PC-9 (cell line): ENCODE data around the gene ARID2. TPM values are rescaled to one million over a fixed set of nuclear protein-coding genes. Genes with fewer than 3 reads are reported as not detected.

Experiments used
- Bru-seq: library from RNA; stranded (reverse); fragments of 400-500 nt; gene quantifications from one replicate; lab custom pipeline; 2021; lab: Mats Ljungman, UMichigan
- BruChase-seq, 2 experiments: library from RNA; stranded (reverse); fragments of 400-500 nt; gene quantifications; one replicate each; lab custom pipeline; 2021; lab: Mats Ljungman, UMichigan
- BruUV-seq: library from RNA; stranded (reverse); fragments of 400-500 nt; replicated peaks from 2 replicates; lab custom pipeline; 2021; lab: Mats Ljungman, UMichigan
- CTCF ChIA-PET: fragments of 300-600 bp; sonication (Branson Sonifier 250); formaldehyde crosslinking; loops from one replicate; lab custom pipeline; 2022; ENCODE audit warnings: antibody characterized with exemption; lab: Charles Lee
- POLR2A ChIA-PET: fragments of 300-600 bp; sonication (Branson Sonifier 250); formaldehyde crosslinking; loops from one replicate; lab custom pipeline; 2022; ENCODE audit warnings: antibody characterized with exemption; ENCODE audit not compliant: unreplicated experiment; lab: Charles Lee
- DNase-seq, 2 experiments: peaks; one replicate each; pipeline versions ENCODE4 v3.0.0 to v3.0.0-alpha.2; 2015 to 2022; ENCODE audit warnings: mixed read lengths in 1 of 2
- H2AFZ ChIP-seq: fragments of 200-600 bp; sonication (generic); 2 replicates; pipeline ENCODE4 v1.8.1; 2017; ENCODE audit warnings: antibody characterized with exemption
- H3F3A ChIP-seq: fragments of 200-600 bp; sonication (generic); 2 replicates; pipeline ENCODE4 v1.8.1; 2017; ENCODE audit warnings: antibody characterized with exemption, mild to moderate bottlenecking, low read depth; ENCODE audit not compliant: insufficient read depth
- H3K27ac ChIP-seq: fragments of 200-600 bp; sonication (generic); 2 replicates; pipeline ENCODE4 v1.6.1; 2016; ENCODE audit warnings: mixed run types
- H3K27me3 ChIP-seq: fragments of 200-600 bp; sonication (generic); 2 replicates; pipeline ENCODE4 v1.6.1; 2016; ENCODE audit warnings: low read depth, mixed run types; ENCODE audit not compliant: insufficient read depth
- H3K36me3 ChIP-seq: fragments of 200-600 bp; sonication (generic); 2 replicates; pipeline ENCODE4 v1.6.1; 2016; ENCODE audit warnings: low read depth, mixed run types
- H3K4me1 ChIP-seq: fragments of 200-600 bp; sonication (generic); replicated peaks from 2 replicates; pipeline ENCODE4 v1.6.1; 2016; ENCODE audit warnings: mixed run types; ENCODE audit not compliant: insufficient read depth
- H3K4me2 ChIP-seq: fragments of 200-600 bp; sonication (generic); 2 replicates; pipeline ENCODE4 v1.6.1; 2017; ENCODE audit warnings: mixed run types
- H3K4me3 ChIP-seq: fragments of 200-600 bp; sonication (generic); 2 replicates; pipeline ENCODE4 v1.6.1; 2016; ENCODE audit warnings: mixed run types
- H3K79me2 ChIP-seq: fragments of 200-600 bp; sonication (generic); 2 replicates; pipeline ENCODE4 v1.6.1; 2017; ENCODE audit warnings: low read depth, mixed run types
- H3K9me2 ChIP-seq: fragments of 200-600 bp; sonication (generic); 2 replicates; pipeline ENCODE4 v1.8.1; 2017; ENCODE audit warnings: mild to moderate bottlenecking; ENCODE audit not compliant: insufficient read depth
- H3K9me3 ChIP-seq: fragments of 200-600 bp; sonication (generic); 2 replicates; pipeline ENCODE4 v1.8.1; 2016; ENCODE audit warnings: low read depth; ENCODE audit not compliant: insufficient read depth
- H4K20me1 ChIP-seq: fragments of 200-600 bp; sonication (generic); 2 replicates; pipeline ENCODE4 v1.8.1; 2017; ENCODE audit not compliant: insufficient read depth
- EZH2 ChIP-seq: fragments of 200-600 bp; sonication (generic); IDR thresholded peaks from 2 replicates; pipeline ENCODE4 v1.8.0; 2017; ENCODE audit warnings: antibody characterized with exemption, low read depth
- intact Hi-C: fragments of 100-400 bp; cut with micrococcal nuclease; formaldehyde crosslinking; loops from one replicate; pipeline ENCODE4 v1.10.0; 2022; ENCODE audit not compliant: unreplicated experiment
- long read RNA-seq: library from polyadenylated mRNA; stranded (forward); transcript quantifications from one replicate; pipeline ENCODE4 v2.0.0, GENCODE V29; 2022
- total RNA-seq: library from RNA; stranded (reverse); gene quantifications from 2 replicates; pipeline ENCODE4 v1.2.3, GENCODE V29; 2021
- TF ChIP-seq, protein P1 (sequence below): fragments of 200-600 bp; sonication (generic); conservative IDR thresholded peaks from 2 replicates; pipeline ENCODE4 v1.6.1; 2017; ENCODE audit warnings: mixed run types, antibody characterized with exemption, mild to moderate bottlenecking, moderate library complexity

ARID2 gene, protein sequence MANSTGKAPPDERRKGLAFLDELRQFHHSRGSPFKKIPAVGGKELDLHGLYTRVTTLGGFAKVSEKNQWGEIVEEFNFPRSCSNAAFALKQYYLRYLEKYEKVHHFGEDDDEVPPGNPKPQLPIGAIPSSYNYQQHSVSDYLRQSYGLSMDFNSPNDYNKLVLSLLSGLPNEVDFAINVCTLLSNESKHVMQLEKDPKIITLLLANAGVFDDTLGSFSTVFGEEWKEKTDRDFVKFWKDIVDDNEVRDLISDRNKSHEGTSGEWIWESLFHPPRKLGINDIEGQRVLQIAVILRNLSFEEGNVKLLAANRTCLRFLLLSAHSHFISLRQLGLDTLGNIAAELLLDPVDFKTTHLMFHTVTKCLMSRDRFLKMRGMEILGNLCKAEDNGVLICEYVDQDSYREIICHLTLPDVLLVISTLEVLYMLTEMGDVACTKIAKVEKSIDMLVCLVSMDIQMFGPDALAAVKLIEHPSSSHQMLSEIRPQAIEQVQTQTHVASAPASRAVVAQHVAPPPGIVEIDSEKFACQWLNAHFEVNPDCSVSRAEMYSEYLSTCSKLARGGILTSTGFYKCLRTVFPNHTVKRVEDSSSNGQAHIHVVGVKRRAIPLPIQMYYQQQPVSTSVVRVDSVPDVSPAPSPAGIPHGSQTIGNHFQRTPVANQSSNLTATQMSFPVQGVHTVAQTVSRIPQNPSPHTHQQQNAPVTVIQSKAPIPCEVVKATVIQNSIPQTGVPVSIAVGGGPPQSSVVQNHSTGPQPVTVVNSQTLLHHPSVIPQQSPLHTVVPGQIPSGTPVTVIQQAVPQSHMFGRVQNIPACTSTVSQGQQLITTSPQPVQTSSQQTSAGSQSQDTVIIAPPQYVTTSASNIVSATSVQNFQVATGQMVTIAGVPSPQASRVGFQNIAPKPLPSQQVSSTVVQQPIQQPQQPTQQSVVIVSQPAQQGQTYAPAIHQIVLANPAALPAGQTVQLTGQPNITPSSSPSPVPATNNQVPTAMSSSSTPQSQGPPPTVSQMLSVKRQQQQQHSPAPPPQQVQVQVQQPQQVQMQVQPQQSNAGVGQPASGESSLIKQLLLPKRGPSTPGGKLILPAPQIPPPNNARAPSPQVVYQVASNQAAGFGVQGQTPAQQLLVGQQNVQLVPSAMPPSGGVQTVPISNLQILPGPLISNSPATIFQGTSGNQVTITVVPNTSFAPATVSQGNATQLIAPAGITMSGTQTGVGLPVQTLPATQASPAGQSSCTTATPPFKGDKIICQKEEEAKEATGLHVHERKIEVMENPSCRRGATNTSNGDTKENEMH (N-terminal part only)
- total RNA-seq (24.6 and 25.8 TPM in 2 replicates), Bru-seq, nascent RNA (percentile 88 among the genes with signal in this experiment), BruChase-seq, experiment 1, labeled RNA remaining after a 2-hour chase (percentile 86 among the genes with signal in this experiment), BruChase-seq, experiment 2, labeled RNA remaining after a 6-hour chase (percentile 77 among the genes with signal in this experiment)
- long read RNA-seq, full-length matches to known transcripts = 2 of 8 reads
- long read RNA-seq, partial matches to known transcripts = 1 of 8 reads
- long read RNA-seq, other reads (novel, unspliced or antisense) = 5 of 8 reads

DNA sequence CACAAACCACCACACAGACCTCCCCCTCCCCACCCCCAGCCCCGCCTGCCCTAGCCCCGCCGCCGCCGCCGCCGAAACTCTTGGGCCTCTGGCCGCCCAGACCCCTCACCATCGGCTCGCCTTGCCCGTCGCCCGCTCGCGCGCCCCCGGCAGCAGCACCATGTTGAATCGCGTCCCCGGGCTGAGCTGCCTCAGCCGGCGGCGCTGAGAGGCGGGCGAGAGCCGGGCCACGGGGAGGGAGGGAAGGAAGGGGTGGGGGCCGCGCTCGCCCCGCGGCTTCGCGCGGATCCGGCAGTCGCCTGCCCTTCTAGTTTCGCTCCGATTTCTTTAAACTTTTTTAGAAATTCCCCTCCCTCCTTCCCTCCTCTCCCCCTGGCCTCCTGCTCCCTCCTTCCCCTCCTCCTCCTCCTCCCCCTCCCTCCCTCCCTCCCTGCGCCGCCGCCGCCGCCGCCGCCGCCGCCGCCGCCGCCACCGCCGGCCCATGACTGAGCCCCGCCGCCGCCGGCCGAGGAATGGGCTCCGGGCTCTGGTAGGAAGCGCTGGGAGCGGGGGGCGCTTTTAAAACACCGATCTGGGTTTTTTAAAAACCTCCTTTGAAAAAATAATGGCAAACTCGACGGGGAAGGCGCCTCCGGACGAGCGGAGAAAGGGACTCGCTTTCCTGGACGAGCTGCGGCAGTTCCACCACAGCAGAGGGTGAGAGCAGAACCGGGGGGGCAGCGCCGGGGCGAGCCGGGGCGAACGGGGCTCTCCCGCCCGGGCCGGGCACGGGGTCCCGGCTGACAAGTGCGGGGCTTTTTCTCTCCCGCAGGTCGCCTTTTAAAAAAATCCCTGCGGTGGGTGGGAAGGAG, at the start of gene ARID2:
Gene ARID2 (plus strand): TSS at position 474 of the 851 bp plus-strand sequence. CDS start 131 bp downstream, at position 605.
- Histone ChIP-seq H3K27ac (peak within 1 kb of the TSS; percentile 91), H4K20me1 (no peaks in the 10 kb centered on the region), H3K4me1 (peaks cover 37% of the 10 kb centered on the region), H3K27me3 (no peaks in the 10 kb centered on the region), H3K79me2 (peaks cover 69% of the 10 kb centered on the region), H3F3A (peaks cover 20% of the 10 kb centered on the region), H3K36me3 (no peaks in the 10 kb centered on the region), H2AFZ (peak within 1 kb of the TSS; percentile 99), H3K9me2 (no peaks in the 10 kb centered on the region), H3K9me3 (no peaks in the 10 kb centered on the region), H3K4me3 (peak within 1 kb of the TSS; percentile 98), H3K4me2 (peak within 1 kb of the TSS; percentile 94)
- POLR2A ChIA-PET = no interaction called here
- peak; percentile 52 to 60 for DNase-seq
- CTCF ChIA-PET = interaction anchor here (0.6 kb wide), 3 partner anchors 67 to 1826 kb away, joined by 3 read pairs; no protein-coding TSS in a partner anchor
- TF ChIP-seq, protein P1, sequence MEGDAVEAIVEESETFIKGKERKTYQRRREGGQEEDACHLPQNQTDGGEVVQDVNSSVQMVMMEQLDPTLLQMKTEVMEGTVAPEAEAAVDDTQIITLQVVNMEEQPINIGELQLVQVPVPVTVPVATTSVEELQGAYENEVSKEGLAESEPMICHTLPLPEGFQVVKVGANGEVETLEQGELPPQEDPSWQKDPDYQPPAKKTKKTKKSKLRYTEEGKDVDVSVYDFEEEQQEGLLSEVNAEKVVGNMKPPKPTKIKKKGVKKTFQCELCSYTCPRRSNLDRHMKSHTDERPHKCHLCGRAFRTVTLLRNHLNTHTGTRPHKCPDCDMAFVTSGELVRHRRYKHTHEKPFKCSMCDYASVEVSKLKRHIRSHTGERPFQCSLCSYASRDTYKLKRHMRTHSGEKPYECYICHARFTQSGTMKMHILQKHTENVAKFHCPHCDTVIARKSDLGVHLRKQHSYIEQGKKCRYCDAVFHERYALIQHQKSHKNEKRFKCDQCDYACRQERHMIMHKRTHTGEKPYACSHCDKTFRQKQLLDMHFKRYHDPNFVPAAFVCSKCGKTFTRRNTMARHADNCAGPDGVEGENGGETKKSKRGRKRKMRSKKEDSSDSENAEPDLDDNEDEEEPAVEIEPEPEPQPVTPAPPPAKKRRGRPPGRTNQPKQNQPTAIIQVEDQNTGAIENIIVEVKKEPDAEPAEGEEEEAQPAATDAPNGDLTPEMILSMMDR = no peak
- no peak for TF ChIP-seq EZH2
- intact Hi-C loops = loop anchor here (5.0 kb wide), 4 partner anchors 263 to 512 kb away; partner anchors contain the start of genes ANO6 and SCAF11
- no TSS peak for BruUV-seq

DNA sequence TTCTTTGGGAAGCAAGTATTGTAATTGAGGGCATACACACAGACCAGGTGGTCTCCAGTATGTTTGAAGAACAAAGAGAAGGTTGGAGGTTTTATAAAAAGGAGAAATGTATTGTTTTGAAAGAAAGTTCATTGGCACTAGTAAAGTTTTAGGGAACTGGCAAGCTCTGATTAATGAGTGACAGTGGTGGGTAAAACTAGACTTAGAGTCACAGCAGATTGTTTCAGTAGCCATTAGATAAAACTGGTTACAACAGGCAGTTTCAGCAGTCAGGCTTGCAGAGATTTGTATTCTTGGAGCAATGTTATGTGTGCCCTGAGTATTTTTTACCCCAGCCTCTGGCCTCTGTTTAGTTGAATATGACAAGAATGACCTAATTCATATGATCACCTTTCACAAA, 49.1 kb upstream of the ARID2 start:
- no peaks in the 10 kb centered on the region for H3K27me3 ChIP-seq
- BruUV-seq = no TSS peak
- no peaks in the 10 kb centered on the region for H3K79me2 ChIP-seq
- H3K4me3 ChIP-seq = no peak overlapping the region
- H3F3A ChIP-seq = no peaks in the 10 kb centered on the region; the same call in 1 of the 2 replicates
- ChIA-PET POLR2A (interaction anchor here (0.6 kb wide), 1 partner anchor 36 kb away, joined by 4 read pairs; no protein-coding TSS in a partner anchor), CTCF (no interaction called here)
- TF ChIP-seq, protein P1 = no peak
- no peak for TF ChIP-seq EZH2
- H3K36me3 ChIP-seq = no peaks in the 10 kb centered on the region
- H3K4me2 ChIP-seq = no peak overlapping the region
- 0 out of 2 replicates have a peak, but pooled peaks cover 2% of the 10 kb centered on the region for H3K9me3 ChIP-seq
- H3K27ac ChIP-seq = no peak overlapping the region
- intact Hi-C loops = no loop called here
- no peaks in the 10 kb centered on the region for H4K20me1 ChIP-seq
- peaks cover under 1% of the 10 kb centered on the region; the same call in 1 of the 2 replicates for H3K4me1 ChIP-seq
- no peaks in the 10 kb centered on the region; the same call in 1 of the 2 replicates for H3K9me2 ChIP-seq
- no peak overlapping the region for H2AFZ ChIP-seq
- DNase-seq = no peak
